HG03103 (cell line): ENCODE measurements around the gene ACTR3.
A peak's percentile ranks its signal among the peaks of the same experiment; 100 is the strongest.

ENCODE experiments used
- ATAC-seq: cut with Tn5 transposase; IDR thresholded peaks from one replicate; pipeline ENCODE4 v1.9.1; 2021; ENCODE audit warnings: low read depth; ENCODE audit not compliant: unreplicated experiment

The ACTR3 gene

GRCh38 chr2:113875135-113875534, 14.8 kb upstream of the ACTR3 start:
- ATAC-seq: no peak

GRCh38 chr2:113876503-113877387, 13.1 kb upstream of the ACTR3 start:
- ATAC-seq: no peak

- no peak for ATAC-seq
Observed at GRCh38 chr2:113877711-113878598, 11.9 kb upstream of the ACTR3 start.

GRCh38 chr2:113878743-113879142, 11.1 kb upstream of the ACTR3 start:
- ATAC-seq: no peak

GRCh38 chr2:113879457-113879856, 10.4 kb upstream of the ACTR3 start:
- ATAC-seq: no peak

- peak; percentile 68 for ATAC-seq
Observed at GRCh38 chr2:113886479-113887008, 3.3 kb upstream of the ACTR3 start.

- ATAC-seq: no peak
Observed at GRCh38 chr2:113887009-113887792, 2.7 kb upstream of the ACTR3 start.

GRCh38 chr2:113888641-113889470, 1.0 kb upstream of the ACTR3 start:
- ATAC-seq: no peak

GRCh38 chr2:113890253-113891235, 655 bp downstream of the ACTR3 start:
- ATAC-seq: peak; percentile 14

- ATAC-seq: no peak
Observed at GRCh38 chr2:113891265-113891959, 1.5 kb downstream of the ACTR3 start.

GRCh38 chr2:113892004-113892710, 2.3 kb downstream of the ACTR3 start:
- no peak for ATAC-seq

GRCh38 chr2:113894156-113894743, 4.4 kb downstream of the ACTR3 start:
- no peak for ATAC-seq

- ATAC-seq: no peak
Observed at GRCh38 chr2:113895301-113895700, 5.4 kb downstream of the ACTR3 start.

- ATAC-seq: no peak
Observed at GRCh38 chr2:113895819-113896563, 6.1 kb downstream of the ACTR3 start.

- ATAC-seq: no peak
Observed at GRCh38 chr2:113896791-113897190, 6.9 kb downstream of the ACTR3 start.

GRCh38 chr2:113898081-113898480, 8.2 kb downstream of the ACTR3 start:
- no peak for ATAC-seq
